Karpas-422 (cell line): ENCODE measurements around the gene WWOX. TPM values are rescaled to one million over a fixed set of nuclear protein-coding genes. Genes with fewer than 3 reads are reported as not detected.

Source experiments
- DNase-seq: peaks from one replicate; pipeline ENCODE4 v3.0.0-alpha.2; 2015
- H2AFZ ChIP-seq: fragments of 200-600 bp; sonication (generic); 2 replicates; pipeline ENCODE4 v1.6.1; 2014; ENCODE audit warnings: antibody characterized with exemption, low read length, mixed read lengths
- H3K27ac ChIP-seq: fragments of 200-600 bp; sonication (generic); 2 replicates; pipeline ENCODE4 v1.5.1; 2014; ENCODE audit warnings: mild to moderate bottlenecking, low read length, moderate library complexity
- H3K27me3 ChIP-seq: fragments of 200-600 bp; sonication (generic); 2 replicates; pipeline ENCODE4 v1.6.1; 2014; ENCODE audit warnings: low read length, mixed read lengths
- H3K36me3 ChIP-seq: fragments of 200-600 bp; sonication (generic); 2 replicates; pipeline ENCODE4 v1.6.1; 2014; ENCODE audit warnings: low read length, mixed read lengths; ENCODE audit not compliant: insufficient read depth
- H3K4me1 ChIP-seq: fragments of 200-600 bp; sonication (generic); 2 replicates; pipeline ENCODE4 v1.6.1; 2014; ENCODE audit warnings: mild to moderate bottlenecking, low read length, mixed read lengths
- H3K4me2 ChIP-seq: fragments of 200-600 bp; sonication (generic); 2 replicates; pipeline ENCODE4 v1.6.1; 2014; ENCODE audit warnings: low read length, low read depth, mild to moderate bottlenecking; ENCODE audit not compliant: poor library complexity, severe bottlenecking
- H3K4me3 ChIP-seq: fragments of 200-600 bp; sonication (generic); 2 replicates; pipeline ENCODE4 v1.5.1; 2014; ENCODE audit warnings: mild to moderate bottlenecking, antibody characterized with exemption, low read length, mixed read lengths
- H3K79me2 ChIP-seq: fragments of 200-600 bp; sonication (generic); 2 replicates; pipeline ENCODE4 v1.6.1; 2014; ENCODE audit warnings: mild to moderate bottlenecking, low read length, mixed read lengths
- H3K9ac ChIP-seq: fragments of 200-600 bp; sonication (generic); 2 replicates; pipeline ENCODE4 v1.6.0; 2014; ENCODE audit warnings: low read length
- H3K9me2 ChIP-seq: fragments of 200-600 bp; sonication (generic), shearing (Covaris generic); replicated peaks from 2 replicates; pipeline ENCODE4 v1.6.0; 2014; ENCODE audit warnings: mild to moderate bottlenecking, low read length, moderate library complexity; ENCODE audit not compliant: insufficient read depth
- H3K9me3 ChIP-seq: fragments of 300-700, 200-600 bp; sonication (generic); 2 replicates; pipeline ENCODE4 v1.6.1; 2014; ENCODE audit warnings: low read length, mixed read lengths
- H4K20me1 ChIP-seq: fragments of 200-600 bp; sonication (generic); 2 replicates; pipeline ENCODE4 v1.6.1; 2014; ENCODE audit warnings: mild to moderate bottlenecking, antibody characterized with exemption, low read length, low read depth; ENCODE audit not compliant: insufficient read depth
- total RNA-seq: library from RNA; depleted of rRNA; stranded (reverse); fragments of >200 nt; shearing (Covaris generic); gene quantifications from 2 replicates; pipeline ENCODE4 v1.2.3, GENCODE V29; 2014; ENCODE audit warnings: low replicate concordance

The WWOX gene
- total RNA-seq, 1 experiment from 2014 or later, result 66.2 TPM

GRCh38 chr16:78416400-78416799 lies 316.9 kb downstream of the WWOX start:
- Histone ChIP-seq H3K27me3 (no peaks in the 10 kb centered on the region), H3K79me2 (no peaks in the 10 kb centered on the region), H2AFZ (no peak overlapping the region), H4K20me1 (no peaks in the 10 kb centered on the region), H3K9me3 (no peaks in the 10 kb centered on the region), H3K4me3 (no peak overlapping the region), H3K4me1 (no peaks in the 10 kb centered on the region), H3K9me2 (no peaks in the 10 kb centered on the region), H3K9ac (no peak overlapping the region), H3K27ac (no peak overlapping the region), H3K4me2 (no peak overlapping the region), H3K36me3 (no peaks in the 10 kb centered on the region)
- DNase-seq, result no peak

GRCh38 chr16:78421181-78421708 lies 321.8 kb downstream of the WWOX start:
- no peaks in the 10 kb centered on the region for H3K9me2 ChIP-seq

GRCh38 chr16:78425281-78425680 lies 325.8 kb downstream of the WWOX start:
- Histone ChIP-seq H3K36me3 (no peaks in the 10 kb centered on the region), H3K9ac (no peak overlapping the region), H3K4me3 (no peak overlapping the region), H3K9me3 (no peaks in the 10 kb centered on the region), H3K27ac (no peak overlapping the region), H2AFZ (no peak overlapping the region), H3K27me3 (no peaks in the 10 kb centered on the region), H3K79me2 (no peaks in the 10 kb centered on the region), H3K4me2 (no peak overlapping the region), H3K4me1 (no peaks in the 10 kb centered on the region), H3K9me2 (no peaks in the 10 kb centered on the region), H4K20me1 (no peaks in the 10 kb centered on the region)
- DNase-seq, result no peak

More at GRCh38 chr16:78421181-78421708, 321.8 kb downstream of the WWOX start:
- Histone ChIP-seq H3K79me2 (no peaks in the 10 kb centered on the region), H3K4me1 (no peaks in the 10 kb centered on the region), H3K9me3 (no peaks in the 10 kb centered on the region), H3K9ac (no peak overlapping the region), H3K27me3 (no peaks in the 10 kb centered on the region), H3K27ac (no peak overlapping the region), H3K4me2 (no peak overlapping the region), H2AFZ (no peak overlapping the region), H3K4me3 (no peak overlapping the region), H4K20me1 (no peaks in the 10 kb centered on the region), H3K36me3 (no peaks in the 10 kb centered on the region)
- peak; percentile 17 for DNase-seq

- no peak for DNase-seq
- Histone ChIP-seq H3K9ac (no peak overlapping the region), H3K36me3 (no peaks in the 10 kb centered on the region), H3K4me1 (no peaks in the 10 kb centered on the region), H3K79me2 (no peaks in the 10 kb centered on the region), H4K20me1 (no peaks in the 10 kb centered on the region), H3K9me2 (no peaks in the 10 kb centered on the region), H3K4me2 (no peak overlapping the region), H3K27ac (no peak overlapping the region), H3K27me3 (no peaks in the 10 kb centered on the region), H2AFZ (no peak overlapping the region), H3K9me3 (no peaks in the 10 kb centered on the region), H3K4me3 (no peak overlapping the region)
Measured at GRCh38 chr16:78425891-78426510, 326.5 kb downstream of the WWOX start.

- Histone ChIP-seq H3K9me3 (no peaks in the 10 kb centered on the region), H3K4me3 (no peak overlapping the region), H3K27ac (no peak overlapping the region), H3K36me3 (no peaks in the 10 kb centered on the region), H3K4me1 (no peaks in the 10 kb centered on the region), H3K79me2 (no peaks in the 10 kb centered on the region), H3K9me2 (no peaks in the 10 kb centered on the region), H3K27me3 (no peaks in the 10 kb centered on the region), H3K9ac (no peak overlapping the region), H4K20me1 (no peaks in the 10 kb centered on the region), H2AFZ (no peak overlapping the region), H3K4me2 (no peak overlapping the region)
- no peak for DNase-seq
Measured at GRCh38 chr16:78428193-78428592, 328.7 kb downstream of the WWOX start.

- H3K27me3 ChIP-seq, result no peaks in the 10 kb centered on the region
- H4K20me1 ChIP-seq, result no peaks in the 10 kb centered on the region
- no peak overlapping the region for H3K4me2 ChIP-seq
- no peak overlapping the region for H2AFZ ChIP-seq
- no peaks in the 10 kb centered on the region for H3K9me3 ChIP-seq
- no peak for DNase-seq
- H3K9ac ChIP-seq, result no peak overlapping the region
- no peaks in the 10 kb centered on the region for H3K79me2 ChIP-seq
- no peaks in the 10 kb centered on the region for H3K36me3 ChIP-seq
- no peak overlapping the region for H3K4me3 ChIP-seq
- no peaks in the 10 kb centered on the region for H3K9me2 ChIP-seq
- H3K27ac ChIP-seq, result no peak overlapping the region
- no peaks in the 10 kb centered on the region for H3K4me1 ChIP-seq
Measured at GRCh38 chr16:78430281-78430680, 330.8 kb downstream of the WWOX start.

GRCh38 chr16:78431004-78431670 lies 331.7 kb downstream of the WWOX start:
- H4K20me1 ChIP-seq, result no peaks in the 10 kb centered on the region
- no peak for DNase-seq
- H3K9ac ChIP-seq, result no peak overlapping the region
- H3K4me3 ChIP-seq, result no peak overlapping the region
- no peaks in the 10 kb centered on the region for H3K79me2 ChIP-seq
- H3K27me3 ChIP-seq, result no peaks in the 10 kb centered on the region
- H3K4me2 ChIP-seq, result no peak overlapping the region
- H3K9me3 ChIP-seq, result no peaks in the 10 kb centered on the region
- H3K9me2 ChIP-seq, result no peaks in the 10 kb centered on the region
- H2AFZ ChIP-seq, result no peak overlapping the region
- no peaks in the 10 kb centered on the region for H3K36me3 ChIP-seq
- H3K27ac ChIP-seq, result no peak overlapping the region
- no peaks in the 10 kb centered on the region for H3K4me1 ChIP-seq

- H3K9me3 ChIP-seq, result no peaks in the 10 kb centered on the region
- H4K20me1 ChIP-seq, result no peaks in the 10 kb centered on the region
- no peaks in the 10 kb centered on the region for H3K4me1 ChIP-seq
- no peak overlapping the region for H3K27ac ChIP-seq
- H3K36me3 ChIP-seq, result no peaks in the 10 kb centered on the region
- H3K9me2 ChIP-seq, result no peaks in the 10 kb centered on the region
- no peak overlapping the region for H3K4me3 ChIP-seq
- no peak overlapping the region for H3K4me2 ChIP-seq
- no peak overlapping the region for H3K9ac ChIP-seq
- H2AFZ ChIP-seq, result no peak overlapping the region
- no peak for DNase-seq
- H3K79me2 ChIP-seq, result no peaks in the 10 kb centered on the region
- H3K27me3 ChIP-seq, result no peaks in the 10 kb centered on the region
Measured at GRCh38 chr16:78431701-78432100, 332.2 kb downstream of the WWOX start.
